ENCODE measurements around the gene ACAD11.

The ACAD11 gene

GRCh38 chr3:132595014-132595413, 64.6 kb downstream of the ACAD11 start:
- Histone ChIP-seq H3K27me3 (ENCODE audit: control insufficient read depth in 1 of 2, insufficient read depth in 2 of 2, low read length in 2 of 2) (no peaks in the 10 kb centered on the region), H3K9ac (ENCODE audit: low read depth in 1 of 2, low read length in 2 of 2) (no peak overlapping the region), H3K36me3 (ENCODE audit: control insufficient read depth in 1 of 2, insufficient read depth in 2 of 2, low read length in 2 of 2) (peaks cover 0 to 7% of the 10 kb centered on the region in 2 donors), H3K27ac (ENCODE audit: low read depth, low read length) (no peak overlapping the region), H3K4me1 (ENCODE audit: control insufficient read depth in 1 of 2, insufficient read depth in 2 of 2, low read length in 2 of 2) (peaks cover 6 to 9% of the 10 kb centered on the region in 2 donors), H3K9me3 (ENCODE audit: control insufficient read depth in 1 of 2, low read length in 2 of 2) (no peaks in the 10 kb centered on the region), H3K4me3 (ENCODE audit: low read depth in 1 of 2, low read length in 2 of 2) (no peak overlapping the region)

GRCh38 chr3:132594498-132594897, 65.1 kb downstream of the ACAD11 start:
- Histone ChIP-seq H3K4me1 (ENCODE audit: control insufficient read depth in 1 of 2, insufficient read depth in 2 of 2, low read length in 2 of 2) (peaks cover 6 to 9% of the 10 kb centered on the region in 2 donors), H3K36me3 (ENCODE audit: control insufficient read depth in 1 of 2, insufficient read depth in 2 of 2, low read length in 2 of 2) (peaks cover 0 to 7% of the 10 kb centered on the region in 2 donors), H3K4me3 (ENCODE audit: low read depth in 1 of 2, low read length in 2 of 2) (no peak overlapping the region), H3K9ac (ENCODE audit: low read depth in 1 of 2, low read length in 2 of 2) (no peak overlapping the region), H3K27me3 (ENCODE audit: control insufficient read depth in 1 of 2, insufficient read depth in 2 of 2, low read length in 2 of 2) (no peaks in the 10 kb centered on the region), H3K27ac (ENCODE audit: low read depth, low read length) (no peak overlapping the region), H3K9me3 (ENCODE audit: control insufficient read depth in 1 of 2, low read length in 2 of 2) (no peaks in the 10 kb centered on the region)

GRCh38 chr3:132593947-132594323, 65.7 kb downstream of the ACAD11 start:
- H3K27ac ChIP-seq (ENCODE audit: low read depth, low read length), result no peak overlapping the region
- no peaks in the 10 kb centered on the region for H3K27me3 ChIP-seq (ENCODE audit: control insufficient read depth in 1 of 2, insufficient read depth in 2 of 2, low read length in 2 of 2)
- peaks cover 0 to 7% of the 10 kb centered on the region in 2 donors for H3K36me3 ChIP-seq (ENCODE audit: control insufficient read depth in 1 of 2, insufficient read depth in 2 of 2, low read length in 2 of 2)
- H3K4me1 ChIP-seq (ENCODE audit: control insufficient read depth in 1 of 2, insufficient read depth in 2 of 2, low read length in 2 of 2), result peaks cover 6 to 8% of the 10 kb centered on the region in 2 donors
- no peaks in the 10 kb centered on the region for H3K9me3 ChIP-seq (ENCODE audit: control insufficient read depth in 1 of 2, low read length in 2 of 2)
- H3K9ac ChIP-seq (ENCODE audit: low read depth in 1 of 2, low read length in 2 of 2), result no peak overlapping the region
- no peak overlapping the region for H3K4me3 ChIP-seq (ENCODE audit: low read depth in 1 of 2, low read length in 2 of 2)

- H3K27ac ChIP-seq (ENCODE audit: low read depth, low read length), result no peak overlapping the region
- H3K9me3 ChIP-seq (ENCODE audit: control insufficient read depth in 1 of 2, low read length in 2 of 2), result no peaks in the 10 kb centered on the region
- no peak overlapping the region for H3K9ac ChIP-seq (ENCODE audit: low read depth in 1 of 2, low read length in 2 of 2)
- H3K27me3 ChIP-seq (ENCODE audit: control insufficient read depth in 1 of 2, insufficient read depth in 2 of 2, low read length in 2 of 2), result no peaks in the 10 kb centered on the region
- peaks cover 1 to 3% of the 10 kb centered on the region in 2 donors for H3K4me1 ChIP-seq (ENCODE audit: control insufficient read depth in 1 of 2, insufficient read depth in 2 of 2, low read length in 2 of 2)
- H3K4me3 ChIP-seq (ENCODE audit: low read depth in 1 of 2, low read length in 2 of 2), result no peak overlapping the region
- H3K36me3 ChIP-seq (ENCODE audit: control insufficient read depth in 1 of 2, insufficient read depth in 2 of 2, low read length in 2 of 2), result peaks cover 0 to 1% of the 10 kb centered on the region in 2 donors
Measured at GRCh38 chr3:132593241-132593946, 66.2 kb downstream of the ACAD11 start.

GRCh38 chr3:132592216-132592615, 67.4 kb downstream of the ACAD11 start:
- Histone ChIP-seq H3K9ac (ENCODE audit: low read depth in 1 of 2, low read length in 2 of 2) (no peak overlapping the region), H3K36me3 (ENCODE audit: control insufficient read depth in 1 of 2, insufficient read depth in 2 of 2, low read length in 2 of 2) (no peaks in the 10 kb centered on the region), H3K27ac (ENCODE audit: low read depth, low read length) (no peak overlapping the region), H3K9me3 (ENCODE audit: control insufficient read depth in 1 of 2, low read length in 2 of 2) (no peaks in the 10 kb centered on the region), H3K27me3 (ENCODE audit: control insufficient read depth in 1 of 2, insufficient read depth in 2 of 2, low read length in 2 of 2) (no peaks in the 10 kb centered on the region), H3K4me1 (ENCODE audit: control insufficient read depth in 1 of 2, insufficient read depth in 2 of 2, low read length in 2 of 2) (no peaks in the 10 kb centered on the region), H3K4me3 (ENCODE audit: low read depth in 1 of 2, low read length in 2 of 2) (no peak overlapping the region)

GRCh38 chr3:132587401-132587800, 72.2 kb downstream of the ACAD11 start:
- no peaks in the 10 kb centered on the region for H3K27me3 ChIP-seq (ENCODE audit: control insufficient read depth in 1 of 2, insufficient read depth in 2 of 2, low read length in 2 of 2)
- no peak overlapping the region for H3K27ac ChIP-seq (ENCODE audit: low read depth, low read length)
- no peaks in the 10 kb centered on the region for H3K36me3 ChIP-seq (ENCODE audit: control insufficient read depth in 1 of 2, insufficient read depth in 2 of 2, low read length in 2 of 2)
- no peak overlapping the region for H3K4me3 ChIP-seq (ENCODE audit: low read depth in 1 of 2, low read length in 2 of 2)
- no peaks in the 10 kb centered on the region for H3K9me3 ChIP-seq (ENCODE audit: control insufficient read depth in 1 of 2, low read length in 2 of 2)
- H3K4me1 ChIP-seq (ENCODE audit: control insufficient read depth in 1 of 2, insufficient read depth in 2 of 2, low read length in 2 of 2), result no peaks in the 10 kb centered on the region
- H3K9ac ChIP-seq (ENCODE audit: low read depth in 1 of 2, low read length in 2 of 2), result no peak overlapping the region

- H3K27me3 ChIP-seq (ENCODE audit: control insufficient read depth in 1 of 2, insufficient read depth in 2 of 2, low read length in 2 of 2), result no peaks in the 10 kb centered on the region
- H3K36me3 ChIP-seq (ENCODE audit: control insufficient read depth in 1 of 2, insufficient read depth in 2 of 2, low read length in 2 of 2), result peaks cover 5 to 30% of the 10 kb centered on the region in 2 donors
- H3K9me3 ChIP-seq (ENCODE audit: control insufficient read depth in 1 of 2, low read length in 2 of 2), result no peaks in the 10 kb centered on the region
- H3K27ac ChIP-seq (ENCODE audit: low read depth, low read length), result no peak overlapping the region
- no peak overlapping the region for H3K9ac ChIP-seq (ENCODE audit: low read depth in 1 of 2, low read length in 2 of 2)
- no peaks in the 10 kb centered on the region for H3K4me1 ChIP-seq (ENCODE audit: control insufficient read depth in 1 of 2, insufficient read depth in 2 of 2, low read length in 2 of 2)
- no peak overlapping the region for H3K4me3 ChIP-seq (ENCODE audit: low read depth in 1 of 2, low read length in 2 of 2)
Measured at GRCh38 chr3:132573797-132574211, 85.8 kb downstream of the ACAD11 start.

- H3K4me1 ChIP-seq (ENCODE audit: control insufficient read depth in 1 of 2, insufficient read depth in 2 of 2, low read length in 2 of 2), result no peaks in the 10 kb centered on the region
- H3K27ac ChIP-seq (ENCODE audit: low read depth, low read length), result no peak overlapping the region
- no peak overlapping the region for H3K9ac ChIP-seq (ENCODE audit: low read depth in 1 of 2, low read length in 2 of 2)
- no peaks in the 10 kb centered on the region for H3K27me3 ChIP-seq (ENCODE audit: control insufficient read depth in 1 of 2, insufficient read depth in 2 of 2, low read length in 2 of 2)
- no peak overlapping the region for H3K4me3 ChIP-seq (ENCODE audit: low read depth in 1 of 2, low read length in 2 of 2)
- no peaks in the 10 kb centered on the region for H3K9me3 ChIP-seq (ENCODE audit: control insufficient read depth in 1 of 2, low read length in 2 of 2)
- H3K36me3 ChIP-seq (ENCODE audit: control insufficient read depth in 1 of 2, insufficient read depth in 2 of 2, low read length in 2 of 2), result peaks cover 0 to 14% of the 10 kb centered on the region in 2 donors
Measured at GRCh38 chr3:132570016-132570415, 89.6 kb downstream of the ACAD11 start.

GRCh38 chr3:132569580-132569979, 90.0 kb downstream of the ACAD11 start:
- H3K9me3 ChIP-seq (ENCODE audit: control insufficient read depth in 1 of 2, low read length in 2 of 2), result no peaks in the 10 kb centered on the region
- no peak overlapping the region for H3K4me3 ChIP-seq (ENCODE audit: low read depth in 1 of 2, low read length in 2 of 2)
- no peaks in the 10 kb centered on the region for H3K4me1 ChIP-seq (ENCODE audit: control insufficient read depth in 1 of 2, insufficient read depth in 2 of 2, low read length in 2 of 2)
- no peak overlapping the region for H3K9ac ChIP-seq (ENCODE audit: low read depth in 1 of 2, low read length in 2 of 2)
- peaks cover 0 to 14% of the 10 kb centered on the region in 2 donors for H3K36me3 ChIP-seq (ENCODE audit: control insufficient read depth in 1 of 2, insufficient read depth in 2 of 2, low read length in 2 of 2)
- no peak overlapping the region for H3K27ac ChIP-seq (ENCODE audit: low read depth, low read length)
- H3K27me3 ChIP-seq (ENCODE audit: control insufficient read depth in 1 of 2, insufficient read depth in 2 of 2, low read length in 2 of 2), result no peaks in the 10 kb centered on the region

- H3K9ac ChIP-seq (ENCODE audit: low read depth in 1 of 2, low read length in 2 of 2), result no peak overlapping the region
- no peak overlapping the region for H3K27ac ChIP-seq (ENCODE audit: low read depth, low read length)
Measured at GRCh38 chr3:132569153-132569552, 90.5 kb downstream of the ACAD11 start.

More at GRCh38 chr3:132569153-132569552, 90.5 kb downstream of the ACAD11 start:
- no peak overlapping the region for H3K4me3 ChIP-seq (ENCODE audit: low read depth in 1 of 2, low read length in 2 of 2)
- peaks cover 0 to 11% of the 10 kb centered on the region in 2 donors for H3K36me3 ChIP-seq (ENCODE audit: control insufficient read depth in 1 of 2, insufficient read depth in 2 of 2, low read length in 2 of 2)
- H3K9me3 ChIP-seq (ENCODE audit: control insufficient read depth in 1 of 2, low read length in 2 of 2), result no peaks in the 10 kb centered on the region
- H3K4me1 ChIP-seq (ENCODE audit: control insufficient read depth in 1 of 2, insufficient read depth in 2 of 2, low read length in 2 of 2), result no peaks in the 10 kb centered on the region
- H3K27me3 ChIP-seq (ENCODE audit: control insufficient read depth in 1 of 2, insufficient read depth in 2 of 2, low read length in 2 of 2), result no peaks in the 10 kb centered on the region
